GM23338 (cell line): ENCODE results near the gene RCBTB1. TPM values are rescaled to one million over a fixed set of nuclear protein-coding genes. Genes with fewer than 3 reads are reported as not detected.

Source experiments
- ATAC-seq: fragments of 200-7000 bp; cut with Tn5 transposase; 3 replicates; pipeline ENCODE4 v1.9.1; 2020
- DNase-seq: peaks from one replicate; pipeline ENCODE4 v3.0.0-alpha.2; 2015; ENCODE audit warnings: low spot score
- H2AFZ ChIP-seq: fragments of 200-600 bp; sonication (generic); 2 replicates; pipeline ENCODE4 v1.8.0; 2016; ENCODE audit warnings: antibody characterized with exemption, mild to moderate bottlenecking, moderate library complexity
- H3F3A ChIP-seq: fragments of 200-600 bp; sonication (generic); replicated peaks from 2 replicates; pipeline ENCODE4 v1.8.0; 2017; ENCODE audit warnings: antibody characterized with exemption, mixed run types, low read depth
- H3K27ac ChIP-seq: fragments of 200-600 bp; sonication (generic); 2 replicates; pipeline ENCODE4 v1.6.1; 2016; ENCODE audit warnings: low read depth
- H3K27me3 ChIP-seq: fragments of 200-600 bp; sonication (generic); 2 replicates; pipeline ENCODE4 v1.8.0; 2016; ENCODE audit warnings: mild to moderate bottlenecking, mixed run types, moderate library complexity; ENCODE audit not compliant: insufficient read depth
- H3K36me3 ChIP-seq: fragments of 200-600 bp; sonication (generic); 2 replicates; pipeline ENCODE4 v1.8.0; 2016; ENCODE audit warnings: mild to moderate bottlenecking; ENCODE audit not compliant: insufficient read depth
- H3K4me1 ChIP-seq: fragments of 200-600 bp; sonication (generic); 2 replicates; pipeline ENCODE4 v1.8.0; 2016; ENCODE audit warnings: mild to moderate bottlenecking, moderate library complexity; ENCODE audit not compliant: insufficient read depth
- H3K4me2 ChIP-seq: fragments of 200-600 bp; sonication (generic); 2 replicates; pipeline ENCODE4 v1.7.1; 2017; ENCODE audit warnings: mixed run types
- H3K4me3 ChIP-seq: fragments of 200-600 bp; sonication (generic); 2 replicates; pipeline ENCODE4 v1.6.1; 2016; ENCODE audit warnings: mixed run types
- H3K79me2 ChIP-seq: fragments of 200-600 bp; sonication (generic); replicated peaks from 2 replicates; pipeline ENCODE4 v1.8.0; 2017; ENCODE audit warnings: mild to moderate bottlenecking; ENCODE audit not compliant: insufficient read depth
- H3K9me2 ChIP-seq: fragments of 200-600 bp; sonication (generic); 2 replicates; pipeline ENCODE4 v1.8.0; 2017; ENCODE audit not compliant: insufficient read depth
- H4K20me1 ChIP-seq: fragments of 200-600 bp; sonication (generic); replicated peaks from 2 replicates; pipeline ENCODE4 v1.8.0; 2017; ENCODE audit warnings: mild to moderate bottlenecking; ENCODE audit not compliant: insufficient read depth
- H3K27ac Mint-ChIP-seq: 2 replicates; pipeline ENCODE4 v1.8.0; 2020; ENCODE audit warnings: inconsistent platforms, mild to moderate bottlenecking, moderate library complexity, mixed read lengths
- H3K27me3 Mint-ChIP-seq: 3 replicates; pipeline ENCODE4 v1.8.0; 2022; ENCODE audit warnings: low read depth, mild to moderate bottlenecking, moderate library complexity, mixed read lengths, inconsistent platforms; ENCODE audit not compliant: insufficient read depth, poor library complexity
- H3K36me3 Mint-ChIP-seq: 3 replicates; pipeline ENCODE4 v1.8.0; 2021; ENCODE audit warnings: low read depth, mild to moderate bottlenecking, inconsistent platforms, moderate library complexity, mixed read lengths
- H3K4me1 Mint-ChIP-seq: 3 replicates; pipeline ENCODE4 v1.8.0; 2020; ENCODE audit warnings: mild to moderate bottlenecking, inconsistent platforms, mixed read lengths
- H3K4me3 Mint-ChIP-seq: 3 replicates; pipeline ENCODE4 v1.8.0; 2021; ENCODE audit warnings: moderate library complexity, mild to moderate bottlenecking, inconsistent platforms, mixed read lengths
- H3K9me3 Mint-ChIP-seq: 3 replicates; pipeline ENCODE4 v1.8.0; 2020; ENCODE audit warnings: moderate library complexity, mild to moderate bottlenecking, inconsistent platforms, mixed read lengths
- CREB1 ChIP-seq: fragments of 250-450 bp; sonication (Bioruptor Pico); IDR thresholded peaks from 2 replicates; pipeline ENCODE4 v1.5.0; 2020; ENCODE audit warnings: low read depth, mild to moderate bottlenecking, moderate library complexity
- CTCF ChIP-seq, 2 experiments: fragments of 200-600 bp in 1 of 2; sonication (generic) in 1 of 2; conservative IDR thresholded peaks; 2 replicates each; pipeline versions ENCODE4 v1.5.1 to v1.6.1; 2016 to 2017; ENCODE audit warnings: antibody characterized with exemption in 2 of 2, low read depth in 2 of 2, mild to moderate bottlenecking in 2 of 2, moderate library complexity in 1 of 2
- ETS1 ChIP-seq: IDR thresholded peaks from 2 replicates; pipeline ENCODE4 v1.6.1; 2016; ENCODE audit warnings: antibody characterized with exemption
- EZH2 ChIP-seq: fragments of 200-600 bp; sonication (generic); IDR thresholded peaks from one replicate; pipeline ENCODE4 v1.8.0; 2017; ENCODE audit warnings: antibody characterized with exemption, mild to moderate bottlenecking, low read depth; ENCODE audit not compliant: unreplicated experiment
- EZH2phosphoT487 ChIP-seq: fragments of 200-600 bp; sonication (generic); IDR thresholded peaks from one replicate; pipeline ENCODE4 v1.8.1; 2018; ENCODE audit warnings: antibody characterized with exemption; ENCODE audit not compliant: unreplicated experiment
- JUNB ChIP-seq: IDR thresholded peaks from one replicate; pipeline ENCODE4 v1.6.1; 2016; ENCODE audit warnings: antibody characterized with exemption; ENCODE audit not compliant: unreplicated experiment
- NANOG ChIP-seq: IDR thresholded peaks from 2 replicates; pipeline ENCODE4 v1.6.1; 2016; ENCODE audit warnings: antibody characterized with exemption, borderline replicate concordance
- POLR2AphosphoS5 ChIP-seq: IDR thresholded peaks from 2 replicates; pipeline ENCODE4 v1.6.1; 2016; ENCODE audit warnings: antibody characterized with exemption, low read depth
- REST ChIP-seq: IDR thresholded peaks from one replicate; pipeline ENCODE4 v1.6.1; 2018; ENCODE audit warnings: antibody characterized with exemption; ENCODE audit not compliant: unreplicated experiment
- STAT1 ChIP-seq: IDR thresholded peaks from one replicate; pipeline ENCODE4 v1.6.1; 2016; ENCODE audit warnings: antibody characterized with exemption; ENCODE audit not compliant: unreplicated experiment
- ZNF114 ChIP-seq: fragments of 250-450 bp; sonication (Bioruptor Pico); IDR thresholded peaks from 2 replicates; pipeline ENCODE4 v1.5.0; 2020; ENCODE audit warnings: mild to moderate bottlenecking, moderate library complexity
- ZNF331 ChIP-seq: fragments of 250-450 bp; sonication (Bioruptor Pico); IDR thresholded peaks from 2 replicates; pipeline ENCODE4 v1.5.0; 2020; ENCODE audit warnings: low read depth, mild to moderate bottlenecking, moderate library complexity
- ZNF462 ChIP-seq: fragments of 250-450 bp; sonication (Bioruptor Pico); IDR thresholded peaks from 2 replicates; pipeline ENCODE4 v1.5.0; 2020; ENCODE audit warnings: mild to moderate bottlenecking, moderate library complexity
- polyA plus RNA-seq: library from polyadenylated mRNA; unstranded; fragments of >200 nt; fragmentation: Nextera tagmentation; extraction: Ambion mirVana; gene quantifications from 2 replicates; pipeline ENCODE4 v1.2.1, GENCODE V29; 2016
- total RNA-seq: library from RNA; depleted of rRNA; stranded (reverse); fragments of >200 nt; shearing (Covaris generic); gene quantifications from 2 replicates; pipeline ENCODE4 v1.2.3, GENCODE V29; 2014

RCBTB1 gene
- total and polyA plus RNA-seq, 2 experiments from 2014 or later = 10.8 to 33.5 TPM

- ATAC-seq (no peak), DNase-seq (no peak)
- Mint-ChIP-seq H3K4me1 (peaks cover 4% of the 10 kb centered on the region; the same call in 2 of the 3 replicates), H3K36me3 (no peaks in the 10 kb centered on the region), H3K4me3 (no peak overlapping the region), H3K27ac (no peak overlapping the region), H3K27me3 (no peaks in the 10 kb centered on the region), H3K9me3 (no peaks in the 10 kb centered on the region)
- H3K4me1 ChIP-seq = no peaks in the 10 kb centered on the region
- no peaks in the 10 kb centered on the region for H3K9me2 ChIP-seq
- no peak for TF ChIP-seq STAT1
- TF ChIP-seq EZH2phosphoT487 = no peak
- TF ChIP-seq JUNB = no peak
- no peak for TF ChIP-seq CREB1
- no peak for TF ChIP-seq EZH2
- TF ChIP-seq NANOG = no peak
- no peak for TF ChIP-seq ETS1
- TF ChIP-seq CTCF (conservative IDR thresholded peaks at IDR 0.05; ENCODE audit: low read depth in 2 of 2) = no peak
- TF ChIP-seq POLR2AphosphoS5 = no peak
- no peak for TF ChIP-seq ZNF114
- TF ChIP-seq ZNF331 = no peak
- TF ChIP-seq REST = no peak
- TF ChIP-seq ZNF462 (CRISPR knock-in tag) = no peak
- H3F3A ChIP-seq = no peaks in the 10 kb centered on the region
- H4K20me1 ChIP-seq = no peaks in the 10 kb centered on the region
- H3K4me2 ChIP-seq = no peak overlapping the region
- H3K79me2 ChIP-seq = no peaks in the 10 kb centered on the region
- no peaks in the 10 kb centered on the region for H3K36me3 ChIP-seq
- no peak overlapping the region for H3K27ac ChIP-seq
- no peak overlapping the region for H3K4me3 ChIP-seq
- peak overlapping the region; percentile 30; the same call in 1 of the 2 replicates for H2AFZ ChIP-seq
- H3K27me3 ChIP-seq = no peaks in the 10 kb centered on the region
These were observed 22.4 kb upstream of the RCBTB1 start for GRCh38 chr13:49607761-49608160.
